GM23338 (cell line): ENCODE data around the gene SMIM14. TPM values are rescaled to one million over a fixed set of nuclear protein-coding genes. Genes with fewer than 3 reads are reported as not detected.

Experiments
- ATAC-seq: fragments of 200-7000 bp; cut with Tn5 transposase; 3 replicates; pipeline ENCODE4 v1.9.1; 2020
- DNase-seq: peaks from one replicate; pipeline ENCODE4 v3.0.0-alpha.2; 2015; ENCODE audit warnings: low spot score
- H2AFZ ChIP-seq: fragments of 200-600 bp; sonication (generic); 2 replicates; pipeline ENCODE4 v1.8.0; 2016; ENCODE audit warnings: antibody characterized with exemption, mild to moderate bottlenecking, moderate library complexity
- H3F3A ChIP-seq: fragments of 200-600 bp; sonication (generic); replicated peaks from 2 replicates; pipeline ENCODE4 v1.8.0; 2017; ENCODE audit warnings: antibody characterized with exemption, mixed run types, low read depth
- H3K27ac ChIP-seq: fragments of 200-600 bp; sonication (generic); 2 replicates; pipeline ENCODE4 v1.6.1; 2016; ENCODE audit warnings: low read depth
- H3K27me3 ChIP-seq: fragments of 200-600 bp; sonication (generic); 2 replicates; pipeline ENCODE4 v1.8.0; 2016; ENCODE audit warnings: mild to moderate bottlenecking, mixed run types, moderate library complexity; ENCODE audit not compliant: insufficient read depth
- H3K36me3 ChIP-seq: fragments of 200-600 bp; sonication (generic); 2 replicates; pipeline ENCODE4 v1.8.0; 2016; ENCODE audit warnings: mild to moderate bottlenecking; ENCODE audit not compliant: insufficient read depth
- H3K4me1 ChIP-seq: fragments of 200-600 bp; sonication (generic); 2 replicates; pipeline ENCODE4 v1.8.0; 2016; ENCODE audit warnings: mild to moderate bottlenecking, moderate library complexity; ENCODE audit not compliant: insufficient read depth
- H3K4me2 ChIP-seq: fragments of 200-600 bp; sonication (generic); 2 replicates; pipeline ENCODE4 v1.7.1; 2017; ENCODE audit warnings: mixed run types
- H3K4me3 ChIP-seq: fragments of 200-600 bp; sonication (generic); 2 replicates; pipeline ENCODE4 v1.6.1; 2016; ENCODE audit warnings: mixed run types
- H3K79me2 ChIP-seq: fragments of 200-600 bp; sonication (generic); replicated peaks from 2 replicates; pipeline ENCODE4 v1.8.0; 2017; ENCODE audit warnings: mild to moderate bottlenecking; ENCODE audit not compliant: insufficient read depth
- H3K9me2 ChIP-seq: fragments of 200-600 bp; sonication (generic); 2 replicates; pipeline ENCODE4 v1.8.0; 2017; ENCODE audit not compliant: insufficient read depth
- H4K20me1 ChIP-seq: fragments of 200-600 bp; sonication (generic); replicated peaks from 2 replicates; pipeline ENCODE4 v1.8.0; 2017; ENCODE audit warnings: mild to moderate bottlenecking; ENCODE audit not compliant: insufficient read depth
- H3K27ac Mint-ChIP-seq: 2 replicates; pipeline ENCODE4 v1.8.0; 2020; ENCODE audit warnings: inconsistent platforms, mild to moderate bottlenecking, moderate library complexity, mixed read lengths
- H3K27me3 Mint-ChIP-seq: 3 replicates; pipeline ENCODE4 v1.8.0; 2022; ENCODE audit warnings: low read depth, mild to moderate bottlenecking, moderate library complexity, mixed read lengths, inconsistent platforms; ENCODE audit not compliant: insufficient read depth, poor library complexity
- H3K36me3 Mint-ChIP-seq: 3 replicates; pipeline ENCODE4 v1.8.0; 2021; ENCODE audit warnings: low read depth, mild to moderate bottlenecking, inconsistent platforms, moderate library complexity, mixed read lengths
- H3K4me1 Mint-ChIP-seq: 3 replicates; pipeline ENCODE4 v1.8.0; 2020; ENCODE audit warnings: mild to moderate bottlenecking, inconsistent platforms, mixed read lengths
- H3K4me3 Mint-ChIP-seq: 3 replicates; pipeline ENCODE4 v1.8.0; 2021; ENCODE audit warnings: moderate library complexity, mild to moderate bottlenecking, inconsistent platforms, mixed read lengths
- H3K9me3 Mint-ChIP-seq: 3 replicates; pipeline ENCODE4 v1.8.0; 2020; ENCODE audit warnings: moderate library complexity, mild to moderate bottlenecking, inconsistent platforms, mixed read lengths
- CREB1 ChIP-seq: fragments of 250-450 bp; sonication (Bioruptor Pico); IDR thresholded peaks from 2 replicates; pipeline ENCODE4 v1.5.0; 2020; ENCODE audit warnings: low read depth, mild to moderate bottlenecking, moderate library complexity
- EZH2 ChIP-seq: fragments of 200-600 bp; sonication (generic); IDR thresholded peaks from one replicate; pipeline ENCODE4 v1.8.0; 2017; ENCODE audit warnings: antibody characterized with exemption, mild to moderate bottlenecking, low read depth; ENCODE audit not compliant: unreplicated experiment
- EZH2phosphoT487 ChIP-seq: fragments of 200-600 bp; sonication (generic); IDR thresholded peaks from one replicate; pipeline ENCODE4 v1.8.1; 2018; ENCODE audit warnings: antibody characterized with exemption; ENCODE audit not compliant: unreplicated experiment
- JUNB ChIP-seq: IDR thresholded peaks from one replicate; pipeline ENCODE4 v1.6.1; 2016; ENCODE audit warnings: antibody characterized with exemption; ENCODE audit not compliant: unreplicated experiment
- NANOG ChIP-seq: IDR thresholded peaks from 2 replicates; pipeline ENCODE4 v1.6.1; 2016; ENCODE audit warnings: antibody characterized with exemption, borderline replicate concordance
- ZNF114 ChIP-seq: fragments of 250-450 bp; sonication (Bioruptor Pico); IDR thresholded peaks from 2 replicates; pipeline ENCODE4 v1.5.0; 2020; ENCODE audit warnings: mild to moderate bottlenecking, moderate library complexity
- ZNF331 ChIP-seq: fragments of 250-450 bp; sonication (Bioruptor Pico); IDR thresholded peaks from 2 replicates; pipeline ENCODE4 v1.5.0; 2020; ENCODE audit warnings: low read depth, mild to moderate bottlenecking, moderate library complexity
- polyA plus RNA-seq: library from polyadenylated mRNA; unstranded; fragments of >200 nt; fragmentation: Nextera tagmentation; extraction: Ambion mirVana; gene quantifications from 2 replicates; pipeline ENCODE4 v1.2.1, GENCODE V29; 2016
- total RNA-seq: library from RNA; depleted of rRNA; stranded (reverse); fragments of >200 nt; shearing (Covaris generic); gene quantifications from 2 replicates; pipeline ENCODE4 v1.2.3, GENCODE V29; 2014
- TF ChIP-seq, protein P1 (sequence below), 2 experiments: fragments of 200-600 bp in 1 of 2; sonication (generic) in 1 of 2; conservative IDR thresholded peaks; 2 replicates each; pipeline versions ENCODE4 v1.5.1 to v1.6.1; 2016 to 2017; ENCODE audit warnings: antibody characterized with exemption in 2 of 2, low read depth in 2 of 2, mild to moderate bottlenecking in 2 of 2, moderate library complexity in 1 of 2
- TF ChIP-seq, protein P2 (sequence below): IDR thresholded peaks from one replicate; pipeline ENCODE4 v1.6.1; 2018; ENCODE audit warnings: antibody characterized with exemption; ENCODE audit not compliant: unreplicated experiment
- TF ChIP-seq, protein P3 (sequence below): IDR thresholded peaks from 2 replicates; pipeline ENCODE4 v1.6.1; 2016; ENCODE audit warnings: antibody characterized with exemption

Gene SMIM14
- total and polyA plus RNA-seq, 2 experiments from 2014 or later = 29.0 to 52.6 TPM

DNA sequence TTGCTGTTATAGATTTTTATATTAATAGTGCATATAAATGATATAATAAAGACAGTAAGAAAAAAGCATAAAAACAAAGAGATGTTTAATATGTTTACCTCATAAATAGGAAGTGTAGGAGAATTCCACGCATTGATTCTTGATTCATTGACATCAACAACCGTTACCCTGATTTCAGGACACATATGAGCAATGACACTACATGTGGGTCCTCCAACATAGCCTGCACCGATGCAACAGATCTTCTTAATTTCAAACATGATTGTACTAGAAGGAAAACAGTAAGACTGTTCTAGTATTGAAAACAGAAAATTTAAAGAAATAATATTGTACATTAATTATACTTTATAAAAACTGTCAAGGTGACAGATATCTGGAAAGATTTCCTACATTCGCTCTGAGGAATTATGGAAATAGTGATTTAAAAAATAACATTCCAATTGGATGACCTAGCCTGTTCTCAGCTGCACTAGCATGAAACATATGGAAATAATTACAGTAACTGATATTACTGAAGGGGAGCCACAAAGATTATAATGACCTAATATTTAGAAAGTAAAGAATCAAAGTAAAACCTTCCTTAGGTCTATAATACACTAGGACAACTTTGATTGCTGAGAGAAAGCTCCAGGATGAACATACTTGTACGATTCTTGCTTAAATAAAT lies 117.3 kb downstream of the SMIM14 start:
- H3K4me2 ChIP-seq = no peak overlapping the region
- H3F3A ChIP-seq = peaks cover 3% of the 10 kb centered on the region; the same call in 1 of the 2 replicates
- H3K36me3 Mint-ChIP-seq = peaks cover 32% of the 10 kb centered on the region
- no peak overlapping the region for H2AFZ ChIP-seq
- H3K27me3 Mint-ChIP-seq = peaks cover 2% of the 10 kb centered on the region
- peaks cover 29% of the 10 kb centered on the region for H4K20me1 ChIP-seq
- peaks cover 79% of the 10 kb centered on the region for H3K79me2 ChIP-seq
- TF ChIP-seq, protein P1, sequence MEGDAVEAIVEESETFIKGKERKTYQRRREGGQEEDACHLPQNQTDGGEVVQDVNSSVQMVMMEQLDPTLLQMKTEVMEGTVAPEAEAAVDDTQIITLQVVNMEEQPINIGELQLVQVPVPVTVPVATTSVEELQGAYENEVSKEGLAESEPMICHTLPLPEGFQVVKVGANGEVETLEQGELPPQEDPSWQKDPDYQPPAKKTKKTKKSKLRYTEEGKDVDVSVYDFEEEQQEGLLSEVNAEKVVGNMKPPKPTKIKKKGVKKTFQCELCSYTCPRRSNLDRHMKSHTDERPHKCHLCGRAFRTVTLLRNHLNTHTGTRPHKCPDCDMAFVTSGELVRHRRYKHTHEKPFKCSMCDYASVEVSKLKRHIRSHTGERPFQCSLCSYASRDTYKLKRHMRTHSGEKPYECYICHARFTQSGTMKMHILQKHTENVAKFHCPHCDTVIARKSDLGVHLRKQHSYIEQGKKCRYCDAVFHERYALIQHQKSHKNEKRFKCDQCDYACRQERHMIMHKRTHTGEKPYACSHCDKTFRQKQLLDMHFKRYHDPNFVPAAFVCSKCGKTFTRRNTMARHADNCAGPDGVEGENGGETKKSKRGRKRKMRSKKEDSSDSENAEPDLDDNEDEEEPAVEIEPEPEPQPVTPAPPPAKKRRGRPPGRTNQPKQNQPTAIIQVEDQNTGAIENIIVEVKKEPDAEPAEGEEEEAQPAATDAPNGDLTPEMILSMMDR (conservative IDR thresholded peaks at IDR 0.05; ENCODE audit: low read depth in 2 of 2) = no peak
- TF ChIP-seq CREB1 (no peak), ZNF114 (no peak), EZH2phosphoT487 (no peak), NANOG (no peak), ZNF331 (CRISPR knock-in tag) (no peak), EZH2 (no peak), JUNB (no peak)
- TF ChIP-seq, protein P2, sequence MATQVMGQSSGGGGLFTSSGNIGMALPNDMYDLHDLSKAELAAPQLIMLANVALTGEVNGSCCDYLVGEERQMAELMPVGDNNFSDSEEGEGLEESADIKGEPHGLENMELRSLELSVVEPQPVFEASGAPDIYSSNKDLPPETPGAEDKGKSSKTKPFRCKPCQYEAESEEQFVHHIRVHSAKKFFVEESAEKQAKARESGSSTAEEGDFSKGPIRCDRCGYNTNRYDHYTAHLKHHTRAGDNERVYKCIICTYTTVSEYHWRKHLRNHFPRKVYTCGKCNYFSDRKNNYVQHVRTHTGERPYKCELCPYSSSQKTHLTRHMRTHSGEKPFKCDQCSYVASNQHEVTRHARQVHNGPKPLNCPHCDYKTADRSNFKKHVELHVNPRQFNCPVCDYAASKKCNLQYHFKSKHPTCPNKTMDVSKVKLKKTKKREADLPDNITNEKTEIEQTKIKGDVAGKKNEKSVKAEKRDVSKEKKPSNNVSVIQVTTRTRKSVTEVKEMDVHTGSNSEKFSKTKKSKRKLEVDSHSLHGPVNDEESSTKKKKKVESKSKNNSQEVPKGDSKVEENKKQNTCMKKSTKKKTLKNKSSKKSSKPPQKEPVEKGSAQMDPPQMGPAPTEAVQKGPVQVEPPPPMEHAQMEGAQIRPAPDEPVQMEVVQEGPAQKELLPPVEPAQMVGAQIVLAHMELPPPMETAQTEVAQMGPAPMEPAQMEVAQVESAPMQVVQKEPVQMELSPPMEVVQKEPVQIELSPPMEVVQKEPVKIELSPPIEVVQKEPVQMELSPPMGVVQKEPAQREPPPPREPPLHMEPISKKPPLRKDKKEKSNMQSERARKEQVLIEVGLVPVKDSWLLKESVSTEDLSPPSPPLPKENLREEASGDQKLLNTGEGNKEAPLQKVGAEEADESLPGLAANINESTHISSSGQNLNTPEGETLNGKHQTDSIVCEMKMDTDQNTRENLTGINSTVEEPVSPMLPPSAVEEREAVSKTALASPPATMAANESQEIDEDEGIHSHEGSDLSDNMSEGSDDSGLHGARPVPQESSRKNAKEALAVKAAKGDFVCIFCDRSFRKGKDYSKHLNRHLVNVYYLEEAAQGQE = no peak
- TF ChIP-seq, protein P3, sequence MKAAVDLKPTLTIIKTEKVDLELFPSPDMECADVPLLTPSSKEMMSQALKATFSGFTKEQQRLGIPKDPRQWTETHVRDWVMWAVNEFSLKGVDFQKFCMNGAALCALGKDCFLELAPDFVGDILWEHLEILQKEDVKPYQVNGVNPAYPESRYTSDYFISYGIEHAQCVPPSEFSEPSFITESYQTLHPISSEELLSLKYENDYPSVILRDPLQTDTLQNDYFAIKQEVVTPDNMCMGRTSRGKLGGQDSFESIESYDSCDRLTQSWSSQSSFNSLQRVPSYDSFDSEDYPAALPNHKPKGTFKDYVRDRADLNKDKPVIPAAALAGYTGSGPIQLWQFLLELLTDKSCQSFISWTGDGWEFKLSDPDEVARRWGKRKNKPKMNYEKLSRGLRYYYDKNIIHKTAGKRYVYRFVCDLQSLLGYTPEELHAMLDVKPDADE = no peak
- DNase-seq = no peak
- no peaks in the 10 kb centered on the region for H3K27me3 ChIP-seq
- H3K9me2 ChIP-seq = no peaks in the 10 kb centered on the region
- no peaks in the 10 kb centered on the region for H3K9me3 Mint-ChIP-seq
- peaks cover 7% of the 10 kb centered on the region; the same call in 1 of the 2 replicates for H3K4me1 ChIP-seq
- H3K4me3 ChIP-seq = no peak overlapping the region
- H3K27ac Mint-ChIP-seq = no peak overlapping the region
- H3K4me1 Mint-ChIP-seq = peaks cover 8% of the 10 kb centered on the region; the same call in 2 of the 3 replicates
- ATAC-seq = no peak
- H3K4me3 Mint-ChIP-seq = no peak overlapping the region
- peaks cover 9% of the 10 kb centered on the region for H3K36me3 ChIP-seq
- H3K27ac ChIP-seq = no peak overlapping the region
